Measurements from ENCODE around the gene DHRS1. TPM values are rescaled to one million over a fixed set of nuclear protein-coding genes. Genes with fewer than 3 reads are reported as not detected.
"Not testable (repeated sequence)": the region's sequence is repeated elsewhere in the genome, so short reads cannot be mapped to it uniquely, and the experiment has no call there.

Gene DHRS1
- total RNA-seq, 2 experiments from 2014 or later, result 14.7 to 14.9 TPM

DNA sequence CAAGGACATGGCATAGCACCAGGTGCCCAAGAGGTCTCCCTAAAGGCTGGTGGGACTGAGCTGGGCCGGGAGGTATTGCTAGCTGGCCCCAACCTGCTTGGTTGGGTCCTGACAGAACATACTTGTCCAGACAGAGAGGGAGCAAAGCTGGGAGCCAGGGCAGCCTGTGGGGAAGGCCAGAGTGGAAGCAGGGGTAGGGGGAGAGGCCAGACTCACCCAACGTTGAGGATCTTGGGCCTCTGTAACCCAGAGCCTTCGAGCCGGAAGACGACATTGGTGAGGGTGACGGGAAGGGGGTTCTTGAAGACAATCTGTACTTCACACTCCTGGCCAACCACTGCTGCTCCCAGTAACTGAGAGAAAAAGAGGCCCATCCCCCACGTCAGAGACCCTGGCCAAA lies 45.6 kb downstream of the DHRS1 start:
- intact Hi-C loops (cut with micrococcal nuclease), result no loop called here
- CTCF ChIA-PET, result interaction anchor here (0.7 kb wide), 1 partner anchor 55 kb away, joined by 3 read pairs; no protein-coding TSS in a partner anchor
- H3K27me3 Mint-ChIP-seq, result no peaks in the 10 kb centered on the region

GRCh38 chr14:24252289-24253124 lies 47.1 kb downstream of the DHRS1 start:
- Mint-ChIP-seq H3K4me1 (ENCODE audit: low read depth) (peaks cover 24% of the 10 kb centered on the region), H3K27me3 (no peaks in the 10 kb centered on the region), H3K4me3 (no peak overlapping the region), H3K9me3 (no peaks in the 10 kb centered on the region), H3K36me3 (no peaks in the 10 kb centered on the region), H3K27ac (no peak overlapping the region)
- ChIA-PET CTCF (interaction anchor here (0.7 to 2.7 kb wide), 6 partner anchors 10 to 72 kb away, joined by 3 to 18 read pairs (median 11); partner anchors contain the start of genes CIDEB, RABGGTA and TINF2), POLR2A (interaction anchor here (1.2 to 2.9 kb wide), 2 partner anchors 9 to 18 kb away, joined by 3 to 8 read pairs; partner anchors contain the start of gene RABGGTA)
- intact Hi-C loops (cut with micrococcal nuclease), result no loop called here
- DNase-seq, result no peak

More for the DNA sequence above, 45.6 kb downstream of the DHRS1 start:
- POLR2A ChIA-PET, result no interaction called here
- H3K4me1 Mint-ChIP-seq (ENCODE audit: low read depth), result peaks cover 16% of the 10 kb centered on the region
- H3K4me3 Mint-ChIP-seq, result no peak overlapping the region
- no peak for DNase-seq
- no peaks in the 10 kb centered on the region for H3K9me3 Mint-ChIP-seq
- H3K36me3 Mint-ChIP-seq, result no peaks in the 10 kb centered on the region
- H3K27ac Mint-ChIP-seq, result no peak overlapping the region

- H3K4me1 Mint-ChIP-seq (ENCODE audit: low read depth), result peaks cover 28% of the 10 kb centered on the region
- ChIA-PET POLR2A (interaction anchor here (1.2 to 2.9 kb wide), 2 partner anchors 8 to 19 kb away, joined by 3 to 8 read pairs; partner anchors contain the start of gene RABGGTA), CTCF (interaction anchor here (0.7 to 2.7 kb wide), 5 partner anchors 9 to 56 kb away, joined by 3 to 18 read pairs (median 16); partner anchors contain the start of genes CIDEB, RABGGTA and TINF2)
- H3K27me3 Mint-ChIP-seq, result no peaks in the 10 kb centered on the region
- no peak for DNase-seq
- intact Hi-C loops (cut with micrococcal nuclease), result no loop called here
- H3K4me3 Mint-ChIP-seq, result no peak overlapping the region
- H3K9me3 Mint-ChIP-seq, result no peaks in the 10 kb centered on the region
- H3K27ac Mint-ChIP-seq, result no peak overlapping the region
- H3K36me3 Mint-ChIP-seq, result no peaks in the 10 kb centered on the region
Observed at GRCh38 chr14:24251880-24252288, 47.7 kb downstream of the DHRS1 start.

GRCh38 chr14:24250354-24250753 lies 49.2 kb downstream of the DHRS1 start:
- ChIA-PET CTCF (interaction anchor here (1.0 to 2.7 kb wide), 6 partner anchors 8 to 181 kb away, joined by 3 to 18 read pairs (median 10); partner anchors contain the start of genes CIDEB, RABGGTA and TINF2), POLR2A (interaction anchor here (0.9 to 2.9 kb wide), 3 partner anchors 20 to 50 kb away, joined by 3 to 8 read pairs (median 3); partner anchors contain the start of genes NOP9 and RABGGTA)
- H3K9me3 Mint-ChIP-seq, result no peaks in the 10 kb centered on the region
- no peaks in the 10 kb centered on the region for H3K36me3 Mint-ChIP-seq
- intact Hi-C loops (cut with micrococcal nuclease), result no loop called here
- no peak overlapping the region for H3K27ac Mint-ChIP-seq
- H3K27me3 Mint-ChIP-seq, result no peaks in the 10 kb centered on the region
- no peak overlapping the region for H3K4me3 Mint-ChIP-seq
- no peak for DNase-seq
- peaks cover 32% of the 10 kb centered on the region for H3K4me1 Mint-ChIP-seq (ENCODE audit: low read depth)

DNA sequence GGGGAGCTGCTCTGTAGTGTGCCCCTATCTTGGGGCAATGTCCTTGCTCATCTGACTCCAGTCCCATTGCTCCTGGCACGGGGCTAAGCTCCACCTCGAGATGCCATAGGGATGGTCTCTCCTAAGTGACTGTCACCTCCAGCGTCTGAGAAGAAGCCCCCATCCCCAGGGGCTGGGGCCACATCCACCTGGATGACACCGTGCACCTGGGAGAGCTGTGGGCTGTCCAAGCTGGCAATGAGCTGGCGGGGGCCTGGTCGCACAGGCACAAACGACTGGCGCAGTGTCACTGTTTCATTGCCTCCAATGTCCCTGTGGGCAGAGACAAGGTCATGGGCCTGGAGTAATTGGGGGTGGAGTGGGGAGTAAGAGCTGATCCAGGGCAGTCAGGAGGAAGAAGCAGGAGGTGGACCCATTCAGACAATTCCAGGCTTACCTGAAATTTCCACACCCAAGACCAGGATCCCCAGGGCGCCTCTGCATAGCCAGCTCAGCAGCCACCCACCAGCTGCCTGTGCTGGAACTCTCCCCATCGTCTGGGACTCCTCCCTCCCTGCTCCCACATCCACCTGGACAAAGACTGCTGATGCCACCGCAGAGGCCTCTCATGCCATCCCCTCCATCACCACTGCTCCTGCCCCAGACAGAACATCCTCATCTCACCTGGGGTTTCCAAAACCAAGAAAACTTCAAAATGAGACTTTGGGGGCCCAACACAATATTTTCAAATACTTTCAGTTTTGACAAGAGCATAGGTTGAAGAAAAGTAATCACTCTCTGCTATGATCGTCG lies 50.2 kb downstream of the DHRS1 start:
- Mint-ChIP-seq H3K36me3 (no peaks in the 10 kb centered on the region), H3K27ac (no peak overlapping the region), H3K9me3 (no peaks in the 10 kb centered on the region), H3K27me3 (no peaks in the 10 kb centered on the region), H3K4me3 (no peak overlapping the region), H3K4me1 (ENCODE audit: low read depth) (peaks cover 36% of the 10 kb centered on the region)
- intact Hi-C loops (cut with micrococcal nuclease), result no loop called here
- DNase-seq, result no peak
- POLR2A ChIA-PET, result interaction anchor here (0.6 to 1.4 kb wide), 2 partner anchors 21 to 61 kb away, joined by 3 to 4 read pairs; partner anchors contain the start of gene LTB4R
- CTCF ChIA-PET, result interaction anchor here (0.6 to 9.2 kb wide), 5 partner anchors 36 to 183 kb away, joined by 3 to 197 read pairs (median 25); partner anchors contain the start of genes CHMP4A, CIDEB, DHRS1 and LTB4R

- H3K36me3 Mint-ChIP-seq, result no peaks in the 10 kb centered on the region
- peak; percentile 20 for DNase-seq
- intact Hi-C loops (cut with micrococcal nuclease), result loop anchor here (1.0 kb wide), 1 partner anchor 27 kb away; no protein-coding TSS in a partner anchor
- no peaks in the 10 kb centered on the region for H3K27me3 Mint-ChIP-seq
- H3K27ac Mint-ChIP-seq, result peak overlapping the region; percentile 67
- no peaks in the 10 kb centered on the region for H3K9me3 Mint-ChIP-seq
- CTCF ChIA-PET, result interaction anchor here (1.0 to 9.2 kb wide), 13 partner anchors 18 to 195 kb away, joined by 3 to 197 read pairs (median 7); partner anchors contain the start of genes CIDEB, DHRS1, IRF9 and LTB4R
- H3K4me1 Mint-ChIP-seq (ENCODE audit: low read depth), result peaks cover 46% of the 10 kb centered on the region
- peak overlapping the region; percentile 1 for H3K4me3 Mint-ChIP-seq
- POLR2A ChIA-PET, result interaction anchor here (0.9 to 2.4 kb wide), 12 partner anchors 12 to 183 kb away, joined by 3 to 8 read pairs (median 4); partner anchors contain the start of genes IPO4, KHNYN and RABGGTA
Observed at GRCh38 chr14:24247422-24247821, 52.2 kb downstream of the DHRS1 start.

DNA sequence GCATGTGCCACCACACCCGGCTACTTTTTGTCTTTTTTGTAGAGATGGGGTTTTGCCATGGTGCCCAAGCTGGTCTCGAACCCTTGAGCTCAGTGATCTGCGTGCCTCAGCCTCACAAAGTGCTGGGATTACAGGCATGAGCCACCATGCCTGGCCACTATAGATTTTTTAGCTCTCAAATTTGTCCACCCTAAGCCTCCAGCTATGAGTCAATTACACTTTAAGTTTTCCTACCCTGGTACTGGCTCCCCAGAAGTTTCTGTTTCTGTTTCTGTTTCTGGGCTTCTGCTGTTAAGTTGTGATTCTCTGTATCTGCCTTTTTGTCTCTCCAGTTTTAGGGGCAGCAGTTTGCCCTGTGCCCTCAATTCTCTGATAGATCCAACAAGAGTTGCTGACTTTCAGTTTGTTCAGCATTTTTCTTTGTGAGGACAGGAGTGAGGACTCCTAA lies 52.8 kb downstream of the DHRS1 start:
- H3K36me3 Mint-ChIP-seq, result no peaks in the 10 kb centered on the region
- ChIA-PET CTCF (interaction anchor here (0.6 to 9.2 kb wide), 20 partner anchors 10 to 195 kb away, joined by 3 to 197 read pairs (median 4); partner anchors contain the start of genes CIDEB, DHRS1, IRF9 and LTB4R), POLR2A (interaction anchor here (0.6 to 2.4 kb wide), 18 partner anchors 12 to 1053 kb away, joined by 3 to 8 read pairs (median 4); partner anchors contain the start of genes IPO4, KHNYN and RABGGTA)
- H3K27ac Mint-ChIP-seq, result peak overlapping the region; percentile 90
- peaks cover 46% of the 10 kb centered on the region for H3K4me1 Mint-ChIP-seq (ENCODE audit: low read depth)
- H3K27me3 Mint-ChIP-seq, result no peaks in the 10 kb centered on the region
- H3K4me3 Mint-ChIP-seq, result peak overlapping the region; percentile 60
- no peaks in the 10 kb centered on the region for H3K9me3 Mint-ChIP-seq
- intact Hi-C loops (cut with micrococcal nuclease), result loop anchor here (1.0 kb wide), 1 partner anchor 28 kb away; no protein-coding TSS in a partner anchor
- DNase-seq, result peak; percentile 56

DNA sequence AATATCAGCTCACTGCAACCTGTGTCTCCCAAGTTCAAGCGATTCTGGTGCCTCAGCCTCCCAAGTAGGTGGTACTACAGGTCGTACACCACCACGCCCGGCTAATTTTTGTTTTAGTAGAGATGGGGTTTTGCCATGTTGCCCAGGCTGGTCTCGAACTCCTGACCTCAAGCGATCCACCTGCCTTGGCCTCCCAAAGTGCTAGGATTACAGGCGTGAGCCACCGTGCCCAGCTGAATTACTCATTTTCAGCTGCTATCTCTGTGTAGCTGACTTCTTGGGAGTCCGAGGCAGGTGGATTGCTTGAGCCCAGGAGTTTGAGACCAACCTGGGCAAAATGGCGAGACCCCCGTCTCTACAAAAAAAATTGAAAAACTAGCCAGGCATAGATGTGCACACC lies 54.2 kb downstream of the DHRS1 start:
- not testable (repeated sequence) for H3K4me3 Mint-ChIP-seq

DNA sequence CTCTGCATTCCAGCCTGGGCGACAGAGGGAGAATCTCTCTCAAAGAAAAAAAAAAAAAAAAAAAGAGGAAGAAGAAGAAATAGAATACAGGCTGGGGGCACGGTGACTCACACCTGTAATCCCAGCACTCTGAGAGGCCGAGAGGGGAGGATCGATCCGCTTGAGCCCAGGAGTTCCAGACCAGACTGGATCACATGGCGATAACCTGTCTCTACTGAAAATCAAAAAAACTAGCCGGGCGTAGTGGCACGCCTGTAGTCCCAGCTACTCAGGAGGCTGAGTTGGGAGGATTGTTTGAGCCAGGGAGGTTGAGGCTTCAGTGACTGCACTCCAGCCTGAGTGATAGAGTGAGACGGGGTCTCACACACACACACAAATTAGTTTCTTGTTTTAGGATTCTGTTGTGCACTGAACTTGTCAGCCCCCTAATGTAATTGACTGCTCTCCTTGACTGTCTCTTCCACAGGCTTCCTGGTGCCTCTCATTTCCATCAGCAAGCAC lies 56.2 kb downstream of the DHRS1 start:
- no peak for DNase-seq
- intact Hi-C loops (cut with micrococcal nuclease), result loop anchor here (1.0 to 2.0 kb wide), 3 partner anchors 45 to 188 kb away; partner anchors contain the start of gene IPO4
- Mint-ChIP-seq H3K36me3 (peaks cover 24% of the 10 kb centered on the region), H3K4me3 (peak overlapping the region; percentile 84), H3K9me3 (no peaks in the 10 kb centered on the region), H3K4me1 (ENCODE audit: low read depth) (peaks cover 58% of the 10 kb centered on the region), H3K27ac (peak overlapping the region; percentile 96), H3K27me3 (no peaks in the 10 kb centered on the region)
- CTCF ChIA-PET, result interaction anchor here (0.7 to 9.2 kb wide), 25 partner anchors 8 to 194 kb away, joined by 3 to 224 read pairs (median 10); partner anchors contain the start of genes CHMP4A, CIDEB, DHRS1 and GMPR2
- POLR2A ChIA-PET, result interaction anchor here (0.7 to 3.0 kb wide), 15 partner anchors 9 to 187 kb away, joined by 3 to 53 read pairs (median 7); partner anchors contain the start of genes CHMP4A, DHRS1, EMC9 and GMPR2

More for the DNA sequence above, 54.2 kb downstream of the DHRS1 start:
- H3K9me3 Mint-ChIP-seq; H3K36me3 Mint-ChIP-seq; DNase-seq; intact Hi-C loops (cut with micrococcal nuclease); H3K27ac Mint-ChIP-seq; H3K27me3 Mint-ChIP-seq: not testable (repeated sequence)
- H3K4me1 Mint-ChIP-seq (ENCODE audit: low read depth), result peaks cover 50% of the 10 kb centered on the region
- CTCF ChIA-PET, result interaction anchor here (1.1 to 9.2 kb wide), 5 partner anchors 46 to 88 kb away, joined by 3 to 224 read pairs (median 57); partner anchors contain the start of genes CIDEB, DHRS1, LTB4R and LTB4R2
- POLR2A ChIA-PET, result interaction anchor here (0.6 to 0.8 kb wide), 3 partner anchors 29 to 52 kb away, joined by 3 to 6 read pairs (median 4); no protein-coding TSS in a partner anchor

GRCh38 chr14:24241829-24242443 lies 57.6 kb downstream of the DHRS1 start:
- Mint-ChIP-seq H3K27me3 (no peaks in the 10 kb centered on the region), H3K9me3 (no peaks in the 10 kb centered on the region), H3K27ac (peak overlapping the region; percentile 96), H3K4me3 (peak overlapping the region; percentile 84), H3K4me1 (ENCODE audit: low read depth) (peaks cover 59% of the 10 kb centered on the region), H3K36me3 (peaks cover 38% of the 10 kb centered on the region)
- peak; percentile 94 for DNase-seq
- ChIA-PET POLR2A (interaction anchor here (0.7 to 3.0 kb wide), 26 partner anchors 9 to 921 kb away, joined by 3 to 53 read pairs (median 5); partner anchors contain the start of genes CHMP4A, CIDEB, DCAF11 and DHRS1), CTCF (interaction anchor here (0.5 to 9.2 kb wide), 36 partner anchors 9 to 921 kb away, joined by 3 to 224 read pairs (median 7); partner anchors contain the start of genes CHMP4A, CIDEB, DCAF11 and DHRS1)
- intact Hi-C loops (cut with micrococcal nuclease), result loop anchor here (1.0 to 2.0 kb wide), 10 partner anchors 10 to 200 kb away; partner anchors contain the start of genes CHMP4A, DCAF11, GMPR2 and IPO4
